Erythroblast (primary cell): ENCODE data around the gene CRYM.

Experiments used
- DNase-seq, 2 experiments: peaks; one replicate each; lab custom pipeline; 2025; lab: John Stamatoyannopoulos, UW
- GATA1 ChIP-seq: IDR thresholded peaks from 2 replicates; pipeline ENCODE4 v1.6.1; 2011; ENCODE audit warnings: low read depth, mild to moderate bottlenecking, control low read depth, low read length, moderate library complexity
- POLR2A ChIP-seq: IDR thresholded peaks from 2 replicates; pipeline ENCODE4 v1.6.1; 2011; ENCODE audit warnings: mild to moderate bottlenecking, low read length

The CRYM gene

GRCh38 chr16:21244518-21245215 is 33.4 kb downstream of the CRYM start:
- no peak for TF ChIP-seq GATA1
- TF ChIP-seq POLR2A = no peak
- no peak for DNase-seq

GRCh38 chr16:21242756-21243155 is 35.3 kb downstream of the CRYM start:
- DNase-seq = no peak
- TF ChIP-seq GATA1 (no peak), POLR2A (no peak)

- DNase-seq = peak; percentile 78 to 87
- TF ChIP-seq POLR2A = no peak
- no peak for TF ChIP-seq GATA1
Measured at GRCh38 chr16:21239646-21240045, 38.4 kb downstream of the CRYM start.

- TF ChIP-seq GATA1 (no peak), POLR2A (no peak)
- DNase-seq = no peak
Measured at GRCh38 chr16:21236831-21237230, 41.3 kb downstream of the CRYM start.

- DNase-seq = peak; percentile 12 to 37
- TF ChIP-seq GATA1 (no peak), POLR2A (no peak)
Measured at GRCh38 chr16:21235199-21235585, 42.9 kb downstream of the CRYM start.

- no peak for TF ChIP-seq POLR2A
- TF ChIP-seq GATA1 = no peak
- DNase-seq = no peak
Measured at GRCh38 chr16:21233521-21234150, 44.5 kb downstream of the CRYM start, which contains the start of gene ANKS4B. Gene ANKS4B, plus strand, starts transcription at chr16:21233699. Its CDS starts 39 bp downstream, at chr16:21233738.

- TF ChIP-seq POLR2A = no peak
- TF ChIP-seq GATA1 = no peak
- no peak for DNase-seq
Measured at GRCh38 chr16:21233045-21233520, 45.0 kb downstream of the CRYM start.

GRCh38 chr16:21228361-21228872 is 49.7 kb downstream of the CRYM start:
- no peak for TF ChIP-seq POLR2A
- no peak for TF ChIP-seq GATA1

GRCh38 chr16:21227866-21228265 is 50.2 kb downstream of the CRYM start:
- TF ChIP-seq POLR2A (no peak), GATA1 (no peak)
- DNase-seq = no peak

More at GRCh38 chr16:21228361-21228872, 49.7 kb downstream of the CRYM start:
- peak; percentile 45 to 66 for DNase-seq

- TF ChIP-seq GATA1 (no peak), POLR2A (no peak)
- DNase-seq = no peak
Measured at GRCh38 chr16:21226749-21227148, 51.3 kb downstream of the CRYM start.

GRCh38 chr16:21224800-21225199 is 53.3 kb downstream of the CRYM start:
- TF ChIP-seq GATA1 = no peak
- no peak for TF ChIP-seq POLR2A
- peak; percentile 9 for DNase-seq

- no peak for DNase-seq
- TF ChIP-seq POLR2A (no peak), GATA1 (no peak)
Measured at GRCh38 chr16:21223787-21224186, 54.3 kb downstream of the CRYM start.

GRCh38 chr16:21222495-21223337 is 55.4 kb downstream of the CRYM start:
- TF ChIP-seq POLR2A = no peak
- no peak for TF ChIP-seq GATA1
- DNase-seq = no peak
